ENCODE measurements around the gene ZFPM1. TPM values are rescaled to one million over a fixed set of nuclear protein-coding genes. Genes with fewer than 3 reads are reported as not detected.

ZFPM1 gene
- total RNA-seq, 2 donors from 2014 or later: 4.1 to 21.5 TPM

GRCh38 chr16:88568710-88569613 lies 115.9 kb downstream of the ZFPM1 start:
- H3K4me3 ChIP-seq: peak overlapping the region; percentile 85 to 86
- no peaks in the 10 kb centered on the region for H3K36me3 ChIP-seq
- WGBS: 92% methylated on average over 18 of the region's 18 CpGs
- intact Hi-C loops (cut with DNase I): loop anchor here (10.0 kb wide), 1 partner anchor 124 kb away; no protein-coding TSS in a partner anchor
- DNase-seq (ENCODE audit: low spot score): no peak
- no peaks in the 10 kb centered on the region for H3K9me3 ChIP-seq
- no peak overlapping the region for H3K27ac ChIP-seq
- TF ChIP-seq POLR2A (IDR thresholded peaks at IDR 0.05) (no peak), POLR2AphosphoS5 (IDR thresholded peaks at IDR 0.05) (no peak), CTCF (IDR thresholded peaks at IDR 0.05) (no peak)
- no peaks in the 10 kb centered on the region for H3K27me3 ChIP-seq (replicated peaks; ENCODE audit: insufficient read depth)
- peaks cover 8% of the 10 kb centered on the region for H3K4me1 ChIP-seq (replicated peaks)

- Histone ChIP-seq H3K4me1 (replicated peaks) (peaks cover 8% of the 10 kb centered on the region), H3K4me3 (peak overlapping the region; percentile 85 to 86), H3K9me3 (no peaks in the 10 kb centered on the region), H3K36me3 (no peaks in the 10 kb centered on the region), H3K27ac (peak overlapping the region; percentile 45 to 68), H3K27me3 (replicated peaks; ENCODE audit: insufficient read depth) (no peaks in the 10 kb centered on the region)
- 3% methylated on average over 28 of the region's 28 CpGs for WGBS
- peak; percentile 12 for DNase-seq (ENCODE audit: low spot score)
- intact Hi-C loops (cut with DNase I): loop anchor here (10.0 kb wide), 1 partner anchor 125 kb away; no protein-coding TSS in a partner anchor
- TF ChIP-seq CTCF (IDR thresholded peaks at IDR 0.05) (no peak), POLR2A (IDR thresholded peaks at IDR 0.05) (no peak), POLR2AphosphoS5 (IDR thresholded peaks at IDR 0.05) (no peak)
Measured at GRCh38 chr16:88569614-88569984, 116.5 kb downstream of the ZFPM1 start.

GRCh38 chr16:88569985-88570690 lies 117.1 kb downstream of the ZFPM1 start, which contains the start of gene ZC3H18:
Gene ZC3H18, plus strand, starts transcription at chr16:88570403. Its CDS starts 6,721 bp downstream, at chr16:88577124.
- Histone ChIP-seq H3K36me3 (no peaks in the 10 kb centered on the region), H3K27me3 (replicated peaks; ENCODE audit: insufficient read depth) (no peaks in the 10 kb centered on the region), H3K27ac (peak within 1 kb of the TSS; percentile 58 to 68), H3K9me3 (no peaks in the 10 kb centered on the region), H3K4me1 (replicated peaks) (peaks cover 8% of the 10 kb centered on the region), H3K4me3 (peak within 1 kb of the TSS; percentile 85 to 86)
- under 1% methylated on average over 67 of the region's 90 CpGs for WGBS
- DNase-seq (ENCODE audit: low spot score): peak; percentile 96
- TF ChIP-seq POLR2AphosphoS5 (IDR thresholded peaks at IDR 0.05): peak; percentile 87
- peak in 2 of 4 experiments; percentile 18 to 25 for TF ChIP-seq CTCF (IDR thresholded peaks at IDR 0.05)
- peak; percentile 51 for TF ChIP-seq POLR2A (IDR thresholded peaks at IDR 0.05)
- intact Hi-C loops (cut with DNase I): loop anchor here (2.0 to 10.0 kb wide), 2 partner anchors 93 to 125 kb away; partner anchors contain the start of gene MVD

GRCh38 chr16:88570691-88571092 lies 117.6 kb downstream of the ZFPM1 start:
- DNase-seq (ENCODE audit: low spot score): no peak
- TF ChIP-seq CTCF (IDR thresholded peaks at IDR 0.05) (no peak), POLR2A (IDR thresholded peaks at IDR 0.05) (no peak), POLR2AphosphoS5 (IDR thresholded peaks at IDR 0.05) (no peak)
- Histone ChIP-seq H3K36me3 (no peaks in the 10 kb centered on the region), H3K27ac (peak overlapping the region; percentile 58 to 67), H3K4me3 (peak overlapping the region; percentile 85 to 86), H3K27me3 (replicated peaks; ENCODE audit: insufficient read depth) (no peaks in the 10 kb centered on the region), H3K9me3 (no peaks in the 10 kb centered on the region), H3K4me1 (replicated peaks) (peaks cover 8% of the 10 kb centered on the region)
- intact Hi-C loops (cut with DNase I): loop anchor here (2.0 kb wide), 1 partner anchor 92 kb away; the partner anchor contains the start of gene MVD
- under 1% methylated on average over 23 of the region's 35 CpGs for WGBS

All from prostate gland (tissue), 2 donors.